ENCODE results near the gene INHBE. TPM values are rescaled to one million over a fixed set of nuclear protein-coding genes. Genes with fewer than 3 reads are reported as not detected.

Gene INHBE
- total and polyA plus RNA-seq, 2 of the 8 experiments (the other 6 are each of a cell fraction or from before 2014, with no cell fraction given), result 10.2 to 18.8 TPM

- TF ChIP-seq CTCF (IDR thresholded peaks at IDR 0.05; ENCODE audit: control extremely low read depth in 1 of 3, insufficient read depth in 1 of 3, low read depth in 1 of 3, low read length in 3 of 3) (no peak), RFX5 (IDR thresholded peaks at IDR 0.05; ENCODE audit: borderline replicate concordance, low read depth, low read length) (no peak), USF2 (IDR thresholded peaks at IDR 0.05; ENCODE audit: low read length) (no peak), RXRA (IDR thresholded peaks at IDR 0.05; ENCODE audit: insufficient read depth, low read depth, low read length) (no peak), NRF1 (IDR thresholded peaks at IDR 0.05; ENCODE audit: low read depth, low read length) (no peak), SRF (IDR thresholded peaks at IDR 0.05; ENCODE audit: low read depth, low read length) (no peak), CBX8 (IDR thresholded peaks at IDR 0.05; ENCODE audit: borderline replicate concordance, low read depth, low read length) (no peak), PHF8 (conservative IDR thresholded peaks at IDR 0.05; ENCODE audit: low read depth, low read length) (no peak), ZNF274 (IDR thresholded peaks at IDR 0.05; ENCODE audit: borderline replicate concordance, extremely low read depth, low read length) (no peak)
These were observed 10.4 kb upstream of the INHBE start (continued) for GRCh38 chr12:57444744-57445143.
